Measurements from ENCODE around the gene DNAH2.

DNA sequence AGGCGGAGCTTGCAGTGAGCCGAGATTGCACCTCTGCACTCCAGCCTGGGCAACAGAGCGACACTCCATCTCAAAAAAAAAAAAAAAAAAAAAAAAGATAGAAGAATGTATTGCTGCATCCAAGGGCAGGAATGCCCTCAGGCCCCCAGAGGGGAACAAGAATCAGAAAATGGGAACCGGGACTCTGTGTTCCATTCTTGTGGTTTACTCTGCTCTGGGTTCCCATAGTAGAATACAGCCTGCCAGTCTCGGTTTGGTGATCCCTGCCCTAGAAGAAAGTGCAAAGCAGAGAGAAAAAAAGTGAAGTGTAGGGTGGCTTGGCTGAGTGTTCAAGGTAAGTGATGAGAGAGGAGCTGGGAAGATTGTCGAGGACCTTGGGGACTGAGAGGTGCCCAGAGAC lies 89.0 kb downstream of the DNAH2 start:
- TF ChIP-seq POLR2A (IDR thresholded peaks at IDR 0.05), result no peak
- TF ChIP-seq, protein P1, sequence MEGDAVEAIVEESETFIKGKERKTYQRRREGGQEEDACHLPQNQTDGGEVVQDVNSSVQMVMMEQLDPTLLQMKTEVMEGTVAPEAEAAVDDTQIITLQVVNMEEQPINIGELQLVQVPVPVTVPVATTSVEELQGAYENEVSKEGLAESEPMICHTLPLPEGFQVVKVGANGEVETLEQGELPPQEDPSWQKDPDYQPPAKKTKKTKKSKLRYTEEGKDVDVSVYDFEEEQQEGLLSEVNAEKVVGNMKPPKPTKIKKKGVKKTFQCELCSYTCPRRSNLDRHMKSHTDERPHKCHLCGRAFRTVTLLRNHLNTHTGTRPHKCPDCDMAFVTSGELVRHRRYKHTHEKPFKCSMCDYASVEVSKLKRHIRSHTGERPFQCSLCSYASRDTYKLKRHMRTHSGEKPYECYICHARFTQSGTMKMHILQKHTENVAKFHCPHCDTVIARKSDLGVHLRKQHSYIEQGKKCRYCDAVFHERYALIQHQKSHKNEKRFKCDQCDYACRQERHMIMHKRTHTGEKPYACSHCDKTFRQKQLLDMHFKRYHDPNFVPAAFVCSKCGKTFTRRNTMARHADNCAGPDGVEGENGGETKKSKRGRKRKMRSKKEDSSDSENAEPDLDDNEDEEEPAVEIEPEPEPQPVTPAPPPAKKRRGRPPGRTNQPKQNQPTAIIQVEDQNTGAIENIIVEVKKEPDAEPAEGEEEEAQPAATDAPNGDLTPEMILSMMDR (IDR thresholded peaks at IDR 0.05), result no peak
- no peak for TF ChIP-seq POLR2AphosphoS5 (IDR thresholded peaks at IDR 0.05)

Data from prostate gland (tissue), 2 donors.